Right renal cortex interstitium (tissue), 3 donors: ENCODE results near the gene KDSR. TPM values are rescaled to one million over a fixed set of nuclear protein-coding genes. Genes with fewer than 3 reads are reported as not detected.

Source experiments
- DNase-seq, 3 donors: peaks; one replicate each; pipeline ENCODE4 v3.0.0-alpha.2; 2013; ENCODE audit warnings: low read depth in 3 of 3, low spot score in 2 of 3
- polyA plus RNA-seq, 3 donors: library from polyadenylated mRNA; unstranded; fragments of 120-200 nt; gene quantifications; one replicate each; pipeline ENCODE4 v1.2.1, GENCODE V29; 2013; ENCODE audit not compliant: insufficient read length in 3 of 3

KDSR gene
- polyA plus RNA-seq, 3 donors: 44.9 to 46.3 (median 45.7) TPM

DNA sequence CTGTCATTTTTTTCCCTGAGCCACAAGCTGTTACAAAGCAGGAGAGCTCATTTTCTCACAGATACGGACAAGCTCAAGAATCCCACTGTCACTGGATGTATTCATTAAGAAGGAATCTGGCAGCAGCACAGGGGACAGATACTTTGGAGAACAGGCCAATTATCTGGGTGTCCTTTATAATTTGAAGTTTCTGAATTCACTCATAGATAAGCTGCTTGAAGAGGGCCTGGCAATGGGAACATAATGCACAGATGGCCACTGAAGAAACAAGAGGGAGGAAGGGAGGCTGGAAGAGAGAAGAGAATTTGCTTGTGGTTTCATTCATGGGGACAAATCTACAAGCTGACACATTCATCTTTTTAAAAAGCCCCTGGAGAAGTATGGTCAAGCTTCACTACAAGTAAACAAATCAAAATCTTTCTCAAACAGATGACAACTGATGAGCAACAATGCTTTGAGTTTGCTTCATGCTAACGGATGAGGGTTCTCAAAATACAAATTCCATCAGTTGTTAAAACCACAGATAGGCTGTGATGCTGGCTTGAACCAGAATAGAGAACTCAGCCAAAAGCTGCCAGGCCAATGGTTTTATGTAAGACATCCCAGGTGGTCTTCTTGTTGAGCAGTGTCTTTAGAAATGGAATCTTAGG is 59.3 kb downstream of the KDSR start:
- DNase-seq: no peak

DNA sequence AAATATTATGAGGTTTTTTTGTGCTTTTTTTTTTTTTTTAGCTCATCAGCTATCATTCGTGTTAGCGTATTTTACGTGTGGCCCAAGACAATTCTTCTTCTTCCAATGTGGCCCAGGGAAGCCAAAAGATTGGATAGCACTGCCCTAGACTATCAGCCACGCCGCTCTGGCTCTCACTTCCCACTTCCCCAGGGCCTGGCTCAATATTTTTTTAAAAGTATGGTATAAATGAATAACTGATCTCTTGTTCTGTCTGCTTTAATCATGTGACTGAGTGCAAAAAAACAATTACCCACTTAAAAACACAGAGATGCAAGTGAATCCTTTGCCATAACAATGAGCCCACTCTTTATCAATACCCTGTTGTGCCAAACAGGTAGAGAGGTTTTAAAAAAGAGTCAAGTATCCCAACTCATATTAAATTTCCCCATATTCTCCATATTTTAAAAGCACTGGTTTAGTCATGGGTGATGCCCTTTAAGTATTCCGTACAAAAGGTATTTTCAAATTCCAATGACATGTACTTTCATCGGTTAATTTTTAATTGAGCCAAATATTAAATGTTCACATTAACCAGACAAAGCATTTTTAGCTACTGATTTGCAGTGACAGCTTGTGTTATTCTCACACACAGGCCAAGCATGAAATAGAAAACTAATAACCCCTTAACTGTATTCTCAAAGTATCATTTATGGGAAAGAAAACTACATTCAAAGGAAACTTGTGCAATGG is 60.0 kb downstream of the KDSR start:
- DNase-seq: no peak

DNA sequence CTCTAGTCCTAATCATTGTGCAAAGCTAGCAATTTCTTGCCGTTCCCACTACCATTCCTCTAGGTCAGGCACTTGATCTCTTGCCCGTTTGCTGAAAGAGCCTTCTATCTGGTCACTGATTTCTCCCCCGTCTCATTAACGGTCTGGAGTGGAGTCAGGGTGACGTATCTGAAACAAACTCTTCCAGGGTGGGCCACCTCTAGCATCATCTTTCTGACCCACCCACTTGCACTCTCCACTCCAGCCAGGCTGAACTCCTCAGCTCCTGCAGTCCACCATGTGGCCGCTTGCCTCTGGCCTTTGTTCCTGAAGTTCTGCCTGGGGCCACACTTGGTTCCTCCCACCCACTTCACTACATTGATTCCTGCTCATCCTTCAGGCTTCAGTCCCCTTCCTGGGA is 60.8 kb downstream of the KDSR start:
- no peak for DNase-seq

DNA sequence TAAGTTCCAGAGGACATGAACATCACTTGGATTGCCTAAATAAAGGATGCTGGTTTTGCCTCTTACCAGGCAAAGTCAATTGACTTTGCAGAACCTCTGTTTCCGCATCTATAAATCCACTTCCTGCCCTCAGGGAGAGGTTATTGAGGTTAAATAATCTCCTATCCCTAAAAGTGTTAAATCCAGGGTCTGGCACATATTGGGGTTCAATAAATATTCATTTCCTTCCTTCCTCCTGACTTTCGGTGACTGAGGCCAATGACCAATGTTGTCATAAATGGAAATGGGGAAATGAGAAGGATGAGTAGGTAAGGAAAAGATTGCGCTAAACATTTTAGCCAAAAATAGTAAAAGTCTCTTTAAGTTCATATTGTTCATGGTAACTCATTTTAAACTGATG is 63.5 kb downstream of the KDSR start:
- no peak for DNase-seq

DNA sequence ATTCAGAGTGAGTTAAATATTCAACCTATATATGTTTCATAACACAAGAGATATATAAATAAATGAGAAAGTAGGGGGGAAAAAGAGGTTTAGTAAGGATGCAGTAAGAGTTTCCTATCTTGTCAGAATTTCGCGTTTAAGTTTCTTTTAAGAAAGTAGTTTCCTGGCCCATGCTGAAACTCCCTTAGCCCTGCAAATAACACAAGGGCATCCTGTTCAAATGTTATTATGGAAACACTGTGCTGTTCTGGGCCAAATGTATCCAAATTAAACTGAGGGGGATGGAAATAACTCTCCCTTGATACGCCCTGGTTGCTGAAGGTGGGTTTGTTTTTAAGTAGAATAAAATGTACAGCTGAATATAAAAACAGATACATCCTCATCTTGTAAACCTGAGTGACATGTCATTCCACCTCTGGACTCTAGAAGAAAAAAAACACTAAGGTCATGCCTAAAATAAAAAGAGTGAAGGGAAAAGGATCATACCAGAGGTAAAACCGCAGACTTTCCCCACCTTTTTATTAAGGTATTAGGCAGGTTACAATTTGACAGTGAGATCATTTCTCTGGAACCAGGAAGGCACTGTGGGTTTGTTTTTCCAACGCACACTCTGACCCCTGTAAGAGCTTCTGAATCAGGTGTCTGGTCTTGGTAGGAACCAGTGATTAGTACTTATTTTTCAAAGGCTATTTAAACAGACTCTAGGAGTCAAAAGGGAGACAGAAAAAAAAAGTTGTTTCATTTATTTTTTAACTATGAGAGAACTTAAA is 64.2 kb downstream of the KDSR start:
- DNase-seq: no peak

DNA sequence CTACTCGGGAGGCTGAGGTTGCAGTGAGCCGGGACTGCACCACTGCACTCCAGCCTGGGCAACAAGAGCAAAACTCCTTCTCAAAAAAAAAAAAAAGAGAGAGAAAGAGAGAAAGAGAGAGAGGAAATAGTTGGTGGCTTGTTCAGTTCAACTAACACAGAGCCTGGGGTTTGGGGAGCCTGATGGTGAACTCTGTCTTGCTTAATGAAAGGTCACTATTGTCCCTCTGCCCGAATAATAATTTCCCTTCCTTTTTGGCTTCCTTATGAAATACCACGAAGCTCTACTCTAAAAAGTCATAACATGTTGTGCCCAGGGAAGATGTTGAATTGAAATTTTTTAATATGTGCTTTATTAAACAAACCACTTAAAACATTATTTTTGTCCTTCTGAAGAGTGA is 64.8 kb downstream of the KDSR start:
- DNase-seq: no peak

DNA sequence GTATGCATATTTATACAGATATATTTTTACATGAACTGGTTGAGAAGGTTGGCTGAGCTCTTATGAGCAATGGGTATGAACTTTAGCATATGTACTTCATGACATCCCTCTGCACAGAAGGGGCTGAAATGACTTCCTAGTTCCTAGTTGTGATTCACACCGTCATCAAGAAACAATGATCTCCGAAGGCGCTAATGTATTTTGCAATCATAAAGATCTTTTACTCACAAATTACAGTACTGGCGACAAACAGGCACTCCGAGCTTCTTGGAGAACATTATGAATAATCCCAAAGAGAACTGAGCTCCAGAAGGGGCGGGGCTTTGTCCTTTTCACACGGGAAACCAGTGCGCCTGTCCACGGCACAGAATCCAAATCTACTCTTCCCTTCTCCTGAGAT is 65.6 kb downstream of the KDSR start:
- no peak for DNase-seq

DNA sequence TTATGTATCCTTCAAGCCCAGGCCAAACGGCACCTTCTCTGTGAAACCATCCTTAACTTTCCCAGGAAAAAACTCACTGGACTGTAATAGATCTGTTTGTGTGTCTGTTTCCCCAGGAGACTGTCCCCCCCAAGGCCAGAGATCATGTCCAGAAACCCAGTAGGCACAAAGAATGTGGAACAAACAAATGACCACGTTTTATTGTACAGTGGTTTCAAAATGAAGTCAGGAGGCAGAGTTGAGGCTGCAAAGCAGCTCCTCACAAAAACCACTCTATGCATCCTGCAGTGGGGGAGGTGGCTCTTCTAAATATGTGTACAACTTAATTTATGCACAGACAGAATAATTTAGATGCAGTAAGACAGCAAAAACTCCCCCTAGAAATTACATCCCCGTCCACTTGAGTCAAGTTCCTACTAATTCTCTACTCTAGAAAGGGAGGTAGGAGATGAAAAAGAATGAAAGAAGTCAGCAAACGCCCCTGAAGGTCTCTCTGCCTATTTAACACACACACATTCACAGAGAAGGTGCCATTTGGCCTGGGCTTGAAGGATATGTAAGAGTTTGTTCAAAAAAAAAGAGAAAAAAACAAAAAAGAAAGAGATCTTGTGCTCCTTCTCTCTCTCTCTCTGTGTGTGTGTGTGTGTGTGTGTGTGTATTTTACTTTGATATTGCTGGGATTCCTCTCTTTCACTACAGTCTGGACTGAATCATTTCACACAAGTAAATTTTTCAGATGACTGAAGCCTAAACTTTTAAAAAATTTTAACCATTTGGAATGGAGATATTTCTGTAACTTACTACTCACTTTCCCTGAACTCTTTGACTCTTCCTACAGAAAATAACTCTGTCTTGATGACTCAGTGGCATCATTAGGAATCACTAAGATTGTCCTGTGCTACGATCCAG is 66.9 kb downstream of the KDSR start:
- no peak for DNase-seq

DNA sequence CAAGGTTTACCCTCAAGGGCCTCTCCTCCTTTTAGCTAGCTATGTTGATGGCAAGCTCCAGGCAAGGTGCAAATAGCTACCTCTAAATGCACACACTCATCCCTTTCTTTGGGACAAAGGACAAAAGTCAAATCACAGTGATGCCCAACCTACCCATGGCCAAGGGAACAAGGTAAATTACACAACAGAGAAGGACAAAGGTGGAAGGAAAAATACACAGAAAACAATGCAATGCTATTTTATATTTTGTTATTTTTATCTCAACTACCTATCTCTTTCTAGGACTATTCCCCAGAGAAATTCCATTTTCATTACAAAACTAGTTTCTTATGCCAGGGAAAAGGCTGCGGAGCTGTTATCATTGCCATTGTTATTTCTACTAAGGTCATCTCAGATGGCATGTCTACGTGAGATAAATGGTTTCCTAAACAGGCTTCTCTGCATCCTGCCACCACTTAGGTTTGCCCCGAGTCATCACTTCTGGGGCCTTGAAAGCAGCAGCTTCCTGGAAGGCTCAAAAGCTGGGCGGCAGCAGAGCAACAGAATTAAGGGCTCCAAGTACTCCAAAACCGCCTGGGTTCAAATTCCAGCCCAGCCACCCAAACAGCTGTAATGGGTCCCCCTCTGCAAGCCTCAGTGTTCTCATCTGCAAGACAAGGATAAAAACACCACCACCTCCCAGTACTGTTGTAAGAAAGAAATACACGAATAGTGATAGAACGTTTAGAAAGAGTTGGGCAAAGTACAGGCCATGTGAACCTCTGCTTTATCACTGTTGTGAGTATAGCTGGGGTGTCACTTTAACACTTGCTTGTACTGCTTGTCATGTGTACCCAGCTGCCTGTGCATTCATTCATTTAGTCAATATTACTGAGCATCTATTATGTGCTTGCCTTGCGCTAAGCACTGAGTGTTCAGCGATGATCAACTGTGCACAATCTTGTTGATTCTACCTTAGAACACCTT is 68.3 kb downstream of the KDSR start:
- no peak for DNase-seq

DNA sequence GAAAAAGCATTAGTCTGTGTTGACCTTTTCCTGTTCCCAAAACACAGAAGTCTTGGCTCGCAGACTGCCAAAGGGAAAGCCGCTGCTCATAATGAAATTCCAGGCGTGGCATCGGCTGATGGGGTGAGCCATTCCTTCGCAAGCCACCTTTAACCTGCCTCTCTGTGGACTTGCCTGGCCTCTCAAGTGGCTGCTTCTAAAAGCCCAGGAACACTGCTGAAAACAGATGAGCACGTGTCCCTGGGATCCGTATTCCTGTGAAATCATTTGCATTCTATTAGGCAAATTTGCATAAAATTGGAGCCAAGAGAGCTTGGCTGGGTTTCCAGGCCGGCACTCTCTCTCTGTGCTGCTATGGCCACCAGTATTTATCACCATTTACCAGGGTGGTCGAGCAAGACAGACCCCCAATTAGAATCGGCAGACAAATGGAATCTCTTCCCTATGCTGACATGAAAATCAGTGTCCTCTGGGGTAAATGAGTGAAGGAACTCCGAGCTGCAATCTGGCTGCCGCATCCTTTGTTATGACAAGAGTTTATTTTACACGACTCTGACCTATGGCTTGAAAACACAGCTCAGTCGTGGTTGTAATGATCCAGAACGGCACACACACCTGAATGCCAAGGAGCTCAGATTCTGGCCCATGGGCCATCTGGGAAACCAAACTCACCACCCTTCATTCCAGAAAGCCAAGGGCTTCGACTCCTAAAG is 69.2 kb downstream of the KDSR start:
- no peak for DNase-seq

DNA sequence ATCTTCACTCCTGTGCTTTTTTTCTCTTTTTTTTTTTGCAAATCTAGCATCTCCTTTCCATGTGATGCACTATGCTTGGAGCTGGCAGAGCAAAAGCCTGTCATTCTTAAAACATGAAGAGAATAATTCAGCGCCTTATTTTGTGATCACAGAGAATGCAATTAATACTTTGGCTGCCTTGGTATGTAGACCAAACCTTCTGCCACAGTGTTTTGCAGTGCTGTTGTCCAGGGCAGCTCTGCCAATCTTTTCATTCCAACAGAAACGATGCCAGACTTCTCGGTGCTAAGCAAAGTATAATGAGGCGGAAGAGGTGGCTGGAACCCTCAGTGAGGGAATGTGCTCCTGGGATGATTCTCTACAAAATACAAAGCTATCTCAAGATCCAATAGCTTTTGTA is 73.1 kb downstream of the KDSR start:
- DNase-seq: no peak

DNA sequence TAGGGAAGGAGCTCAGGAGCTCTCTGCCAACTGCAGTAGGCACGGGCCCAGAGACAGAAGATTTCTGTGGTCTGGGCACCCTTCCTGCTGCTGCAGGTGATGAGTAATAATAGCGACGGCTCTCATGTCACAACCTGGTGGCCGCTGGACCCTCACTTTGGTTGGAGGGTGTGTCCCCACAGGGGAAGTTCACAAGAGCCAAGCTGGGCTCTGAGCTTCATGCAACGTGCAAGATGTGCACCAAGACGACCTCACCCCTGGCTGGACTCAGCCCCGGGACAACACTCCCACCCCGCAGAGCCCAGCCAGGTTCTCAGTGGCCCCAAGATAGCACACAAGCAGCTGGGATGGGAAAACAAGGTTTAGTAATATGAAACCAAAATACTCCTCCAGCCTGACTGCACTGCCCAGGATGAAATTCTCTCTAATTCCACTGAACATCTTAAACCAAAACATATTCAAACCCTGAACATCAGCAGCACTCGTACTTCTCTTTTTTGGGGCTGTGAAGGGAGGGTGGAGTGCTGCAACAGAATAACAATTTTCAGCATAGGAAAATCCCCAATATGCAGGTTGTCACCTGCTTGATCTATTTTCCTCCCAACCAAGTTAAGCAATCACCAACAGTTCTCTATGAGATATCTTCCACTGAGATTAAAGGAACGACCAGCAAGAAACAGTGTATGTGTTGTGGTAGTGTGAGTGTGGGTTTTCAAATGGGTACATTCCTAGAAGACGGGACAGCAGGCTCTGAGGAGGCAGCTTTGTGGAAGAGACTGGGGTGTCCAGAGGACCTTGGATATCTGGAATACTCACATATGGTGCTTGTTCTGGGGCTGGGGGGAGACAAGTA is 73.9 kb downstream of the KDSR start:
- no peak for DNase-seq

DNA sequence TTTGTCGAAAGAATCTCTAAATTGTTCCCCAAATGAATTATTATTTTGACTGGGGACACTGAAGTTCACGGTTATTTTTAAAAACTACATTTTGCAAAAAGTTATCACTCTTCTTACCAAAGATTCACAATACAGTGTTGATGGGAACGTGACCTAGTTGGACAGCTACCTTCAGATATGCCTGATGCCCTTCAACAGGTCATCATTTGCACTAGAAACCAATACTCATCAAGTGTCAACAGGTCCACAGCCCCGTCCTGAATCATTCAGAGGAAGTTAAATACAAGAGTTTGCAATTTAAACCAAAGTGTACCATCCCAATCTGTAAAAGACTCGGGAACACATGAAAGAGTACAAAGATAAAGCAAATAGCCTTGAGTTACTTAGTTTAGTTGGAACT is 75.7 kb downstream of the KDSR start:
- no peak for DNase-seq

DNA sequence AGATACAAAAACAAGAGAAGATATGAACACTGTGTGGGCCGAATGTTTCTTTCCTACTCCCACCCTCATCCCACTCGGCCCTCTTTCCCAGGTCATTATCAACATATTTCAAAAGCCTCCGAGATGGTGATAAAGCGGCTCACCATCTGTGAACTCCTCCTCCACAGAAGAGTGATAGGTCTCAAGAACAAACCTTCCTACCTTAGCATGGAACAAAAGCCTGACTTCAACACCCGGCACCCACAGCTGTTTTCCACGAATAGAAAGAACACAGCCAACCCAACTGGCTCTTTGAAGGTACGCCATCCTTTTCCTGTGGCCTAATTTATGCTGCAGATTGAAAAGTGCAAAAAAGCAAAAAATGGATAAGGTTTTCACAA is 76.2 kb downstream of the KDSR start:
- no peak for DNase-seq

DNA sequence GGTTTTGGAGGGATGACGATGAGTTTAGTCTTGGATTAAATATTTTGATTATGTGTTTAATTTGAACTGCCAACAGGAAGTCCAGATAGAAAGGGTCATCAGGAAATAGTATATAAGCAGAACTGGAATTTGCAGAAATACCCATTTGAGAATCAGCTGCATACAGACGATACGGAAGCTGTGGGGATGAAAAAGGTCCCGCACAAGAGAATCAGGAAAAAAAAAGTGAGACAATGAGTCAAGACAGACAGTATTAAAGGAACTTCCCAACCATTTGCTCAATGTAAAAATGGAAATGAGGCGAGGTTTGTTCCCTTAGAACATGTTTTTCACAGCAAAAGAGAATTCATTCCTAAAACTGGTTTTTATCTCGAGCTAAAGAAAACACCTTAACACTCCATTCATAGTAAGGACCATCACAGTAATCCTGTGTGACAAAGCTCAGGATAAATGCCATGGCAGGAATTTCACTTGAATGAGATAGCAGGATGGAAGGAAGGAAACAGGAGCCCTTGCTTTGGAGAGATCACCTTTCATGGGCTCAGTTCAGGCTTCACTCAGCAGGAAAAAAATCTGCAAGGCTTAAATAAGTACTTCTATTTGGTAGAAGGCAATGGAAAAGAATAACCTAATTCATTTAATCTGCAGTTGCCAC is 76.7 kb downstream of the KDSR start:
- DNase-seq: no peak

DNA sequence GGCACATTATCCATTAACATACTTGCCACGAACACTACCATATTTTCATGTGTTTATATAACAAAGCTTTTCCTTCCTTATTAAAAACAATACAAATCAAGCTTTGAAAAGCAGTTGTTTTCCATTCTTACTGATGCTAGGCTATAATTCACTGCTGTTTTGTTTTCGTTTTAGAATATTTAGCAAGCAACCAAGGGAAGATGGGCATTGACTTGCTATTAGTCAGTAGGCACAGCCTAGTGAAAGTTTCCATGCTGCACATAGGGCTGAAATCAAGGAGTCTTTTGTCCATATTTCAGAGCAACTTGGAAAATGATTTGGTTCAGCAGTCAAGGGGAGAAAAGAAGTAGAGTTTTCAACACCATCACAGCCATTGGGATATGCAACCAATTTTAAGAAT is 78.7 kb downstream of the KDSR start:
- DNase-seq: no peak

DNA sequence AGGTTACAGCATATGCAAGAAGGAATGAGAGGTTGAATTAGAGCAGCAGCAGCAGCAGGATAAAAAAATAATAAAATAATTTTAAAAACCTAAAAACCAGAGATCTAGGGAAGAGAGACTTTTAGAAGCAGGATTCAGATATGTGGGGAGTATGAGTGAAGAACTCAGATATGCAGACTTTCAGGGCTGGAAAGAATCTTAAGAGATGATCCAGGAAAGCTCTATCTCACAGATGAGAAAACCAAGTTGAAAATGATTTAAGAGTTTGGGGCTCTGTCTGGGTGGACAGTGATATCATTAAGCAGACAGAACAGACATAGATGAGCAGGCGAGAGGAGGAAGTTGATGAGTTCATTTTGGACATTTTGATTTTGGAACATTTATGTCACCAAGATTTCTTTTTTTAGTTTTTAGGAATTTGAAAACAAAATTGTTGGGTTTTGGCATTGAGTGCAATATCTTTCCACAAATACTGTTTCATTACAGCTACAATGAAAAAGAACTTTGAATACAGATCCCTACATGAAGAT is 79.2 kb downstream of the KDSR start:
- no peak for DNase-seq
